ENCODE data around the gene NALCN. TPM values are rescaled to one million over a fixed set of nuclear protein-coding genes. Genes with fewer than 3 reads are reported as not detected.

The NALCN gene
- total RNA-seq, 2 donors from 2014 or later: 0.11 TPM; not detected in 1

DNA sequence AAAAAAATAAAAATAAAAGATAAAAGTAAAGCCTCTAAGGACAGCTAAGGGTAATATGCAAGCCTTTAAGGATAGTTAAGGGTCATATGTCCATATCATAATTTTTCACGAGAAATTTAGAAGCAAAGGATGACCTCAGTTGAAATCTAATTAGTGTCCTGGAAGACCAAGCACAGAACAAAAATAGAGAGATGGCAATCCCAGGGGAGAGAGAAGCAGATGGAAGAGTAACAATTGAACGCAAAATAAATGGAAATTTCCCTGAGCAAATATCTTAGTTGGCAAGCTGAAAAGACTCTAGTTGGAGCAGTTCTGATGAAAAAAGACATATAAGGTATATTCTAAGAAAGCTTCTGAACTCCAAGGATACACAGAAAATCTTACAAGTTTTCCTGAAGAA lies 275.4 kb downstream of the NALCN start:
- Mint-ChIP-seq H3K4me3 (no peak overlapping the region), H3K4me1 (peaks cover 8% of the 10 kb centered on the region), H3K27ac (no peak overlapping the region), H3K9me3 (no peaks in the 10 kb centered on the region), H3K36me3 (ENCODE audit: low read depth) (no peaks in the 10 kb centered on the region), H3K27me3 (ENCODE audit: insufficient read depth) (no peaks in the 10 kb centered on the region)
- Histone ChIP-seq H3K9me3 (ENCODE audit: control insufficient read depth, low read length) (no peaks in the 10 kb centered on the region), H3K27ac (ENCODE audit: low read depth, low read length) (no peak overlapping the region), H3K4me3 (ENCODE audit: low read length) (no peak overlapping the region), H3K9ac (ENCODE audit: extremely low read depth, low read length, poor library complexity, severe bottlenecking) (no peak overlapping the region), H3K4me1 (ENCODE audit: control insufficient read depth, insufficient read depth, low read length) (no peaks in the 10 kb centered on the region), H3K27me3 (ENCODE audit: control insufficient read depth, insufficient read depth, low read length, poor library complexity, severe bottlenecking) (no peaks in the 10 kb centered on the region), H3K36me3 (ENCODE audit: control insufficient read depth, insufficient read depth, low read length) (no peaks in the 10 kb centered on the region)
- no peak for DNase-seq
- 94 to 98% methylated on average over 2 of the region's 2 CpGs for WGBS, 2 experiments (ENCODE audit: insufficient coverage in 1 of 2, insufficient read length in 1 of 2)
- TF ChIP-seq, protein P1, sequence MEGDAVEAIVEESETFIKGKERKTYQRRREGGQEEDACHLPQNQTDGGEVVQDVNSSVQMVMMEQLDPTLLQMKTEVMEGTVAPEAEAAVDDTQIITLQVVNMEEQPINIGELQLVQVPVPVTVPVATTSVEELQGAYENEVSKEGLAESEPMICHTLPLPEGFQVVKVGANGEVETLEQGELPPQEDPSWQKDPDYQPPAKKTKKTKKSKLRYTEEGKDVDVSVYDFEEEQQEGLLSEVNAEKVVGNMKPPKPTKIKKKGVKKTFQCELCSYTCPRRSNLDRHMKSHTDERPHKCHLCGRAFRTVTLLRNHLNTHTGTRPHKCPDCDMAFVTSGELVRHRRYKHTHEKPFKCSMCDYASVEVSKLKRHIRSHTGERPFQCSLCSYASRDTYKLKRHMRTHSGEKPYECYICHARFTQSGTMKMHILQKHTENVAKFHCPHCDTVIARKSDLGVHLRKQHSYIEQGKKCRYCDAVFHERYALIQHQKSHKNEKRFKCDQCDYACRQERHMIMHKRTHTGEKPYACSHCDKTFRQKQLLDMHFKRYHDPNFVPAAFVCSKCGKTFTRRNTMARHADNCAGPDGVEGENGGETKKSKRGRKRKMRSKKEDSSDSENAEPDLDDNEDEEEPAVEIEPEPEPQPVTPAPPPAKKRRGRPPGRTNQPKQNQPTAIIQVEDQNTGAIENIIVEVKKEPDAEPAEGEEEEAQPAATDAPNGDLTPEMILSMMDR (conservative IDR thresholded peaks at IDR 0.05): no peak

DNA sequence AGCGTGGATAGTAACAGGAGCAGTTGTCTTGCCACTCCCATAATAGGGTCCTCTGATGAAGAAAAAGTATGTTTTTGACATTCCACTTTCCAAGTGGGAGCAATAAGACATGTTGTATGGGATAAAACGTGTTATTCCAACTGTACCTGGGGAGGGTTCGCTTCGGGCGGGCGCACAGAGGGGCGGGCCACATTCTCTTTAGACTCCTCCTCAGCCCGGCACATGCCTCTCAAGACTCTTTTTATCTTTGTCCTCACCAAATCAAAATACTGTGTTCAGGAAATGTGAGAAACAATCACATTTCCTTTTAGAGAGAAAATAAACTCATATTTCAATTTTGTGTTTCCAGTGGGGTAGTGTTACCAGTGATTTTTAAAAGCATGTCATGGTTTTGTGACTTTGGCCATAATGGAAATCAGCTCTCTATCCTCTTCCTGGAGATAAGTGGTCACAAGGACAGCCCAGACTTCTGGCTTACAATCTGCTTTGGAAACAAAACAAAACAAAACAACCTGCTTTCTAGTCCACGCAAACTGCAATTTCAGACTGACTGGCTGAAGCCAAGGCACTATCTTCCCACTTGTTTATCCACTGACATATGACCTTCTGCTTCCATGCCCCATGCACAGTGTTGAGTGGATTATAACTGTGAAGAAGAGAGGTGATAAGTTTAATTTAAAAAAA lies 276.1 kb downstream of the NALCN start:
- TF ChIP-seq, protein P1 (conservative IDR thresholded peaks at IDR 0.05): no peak
- no peak for DNase-seq
- 94 to 96% methylated on average over 2 to 9 of the region's 9 CpGs for WGBS, 2 experiments (ENCODE audit: insufficient coverage in 1 of 2, insufficient read length in 1 of 2)
- Mint-ChIP-seq H3K4me3 (no peak overlapping the region), H3K27me3 (ENCODE audit: insufficient read depth) (no peaks in the 10 kb centered on the region), H3K4me1 (peaks cover 8% of the 10 kb centered on the region), H3K27ac (no peak overlapping the region), H3K36me3 (ENCODE audit: low read depth) (no peaks in the 10 kb centered on the region), H3K9me3 (peaks cover 3% of the 10 kb centered on the region)
- Histone ChIP-seq H3K4me3 (ENCODE audit: low read length) (no peak overlapping the region), H3K9ac (ENCODE audit: extremely low read depth, low read length, poor library complexity, severe bottlenecking) (no peak overlapping the region), H3K27ac (ENCODE audit: low read depth, low read length) (no peak overlapping the region), H3K27me3 (ENCODE audit: control insufficient read depth, insufficient read depth, low read length, poor library complexity, severe bottlenecking) (no peaks in the 10 kb centered on the region), H3K4me1 (ENCODE audit: control insufficient read depth, insufficient read depth, low read length) (no peaks in the 10 kb centered on the region), H3K9me3 (ENCODE audit: control insufficient read depth, low read length) (no peaks in the 10 kb centered on the region), H3K36me3 (ENCODE audit: control insufficient read depth, insufficient read depth, low read length) (no peaks in the 10 kb centered on the region)

DNA sequence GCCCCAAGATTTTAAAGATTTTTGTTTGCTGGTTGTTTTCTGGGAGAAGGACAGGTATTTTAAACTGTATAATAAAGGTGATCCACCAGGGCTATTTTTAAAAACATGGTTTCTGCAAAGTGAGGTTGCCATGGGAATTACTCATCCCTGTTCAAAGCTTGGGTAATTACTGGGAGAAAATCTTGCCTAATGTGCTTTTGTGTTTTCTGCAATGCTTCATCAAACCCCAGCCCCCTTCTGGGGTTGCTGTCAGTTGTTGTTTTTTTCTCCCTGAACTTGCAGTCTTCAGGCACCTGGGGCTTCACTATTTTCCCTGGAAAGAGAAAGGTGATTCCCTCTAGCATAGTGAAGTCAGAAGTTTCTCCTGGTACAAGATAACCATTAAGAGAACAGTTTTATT lies 277.2 kb downstream of the NALCN start:
- TF ChIP-seq, protein P1 (conservative IDR thresholded peaks at IDR 0.05): no peak
- no peak overlapping the region for H3K27ac ChIP-seq (ENCODE audit: low read depth, low read length)
- H3K9me3 ChIP-seq (ENCODE audit: control insufficient read depth, low read length): no peaks in the 10 kb centered on the region
- no peaks in the 10 kb centered on the region for H3K4me1 ChIP-seq (ENCODE audit: control insufficient read depth, insufficient read depth, low read length)
- Mint-ChIP-seq H3K27ac (no peak overlapping the region), H3K4me1 (peaks cover 8% of the 10 kb centered on the region), H3K4me3 (no peak overlapping the region), H3K27me3 (ENCODE audit: insufficient read depth) (no peaks in the 10 kb centered on the region), H3K9me3 (peaks cover 3% of the 10 kb centered on the region), H3K36me3 (ENCODE audit: low read depth) (no peaks in the 10 kb centered on the region)
- DNase-seq: no peak
- no peak overlapping the region for H3K4me3 ChIP-seq (ENCODE audit: low read length)
- no peak overlapping the region for H3K9ac ChIP-seq (ENCODE audit: extremely low read depth, low read length, poor library complexity, severe bottlenecking)
- no peaks in the 10 kb centered on the region for H3K27me3 ChIP-seq (ENCODE audit: control insufficient read depth, insufficient read depth, low read length, poor library complexity, severe bottlenecking)
- H3K36me3 ChIP-seq (ENCODE audit: control insufficient read depth, insufficient read depth, low read length): no peaks in the 10 kb centered on the region
